Endothelial cell of umbilical vein (primary cell): Measurements from ENCODE around the gene RBM47. TPM values are rescaled to one million over a fixed set of nuclear protein-coding genes. Genes with fewer than 3 reads are reported as not detected.

Experiments
- BruUV-seq: library from RNA; stranded (reverse); fragments of 400-500 nt; replicated peaks from 2 replicates; lab custom pipeline; 2021; lab: Mats Ljungman, UMichigan
- CTCF ChIA-PET: fragments of 300-600, 350-600 bp; sonication (Branson Sonifier 250); formaldehyde crosslinking; loops from one replicate; lab custom pipeline; 2021; ENCODE audit warnings: antibody characterized with exemption, inconsistent platforms; lab: Charles Lee
- POLR2A ChIA-PET: fragments of 300-600, 350-600 bp; sonication (Branson Sonifier 250); formaldehyde crosslinking; loops from one replicate; lab custom pipeline; 2021; ENCODE audit warnings: antibody characterized with exemption, inconsistent platforms; lab: Charles Lee
- DNase-seq: peaks from one replicate; pipeline ENCODE4 v3.0.0-alpha.2; 2011; ENCODE audit warnings: low read depth, low spot score
- FAIRE-seq: peaks from 2 replicates; lab custom pipeline; 2011; peaks lifted over from hg19 to GRCh38; lab: Jason Lieb, UNC
- H2AFZ ChIP-seq: 2 replicates; pipeline ENCODE4 v1.6.0; 2012; ENCODE audit warnings: low read depth, low read length, control low read depth, inconsistent platforms
- H3K27ac ChIP-seq: 2 replicates; pipeline ENCODE4 v1.5.1; 2011; ENCODE audit warnings: low read depth, mild to moderate bottlenecking, control low read depth, low read length, moderate library complexity; ENCODE audit not compliant: insufficient read depth
- H3K27me3 ChIP-seq, 2 experiments: 2 replicates each; pipeline versions ENCODE4 v1.6.0 to v1.6.1; 2011; ENCODE audit warnings: low read length in 2 of 2, mixed read lengths in 1 of 2; ENCODE audit not compliant: control insufficient read depth in 2 of 2, insufficient read depth in 2 of 2
- H3K36me3 ChIP-seq, 2 experiments: 2 replicates in 1 of 2; 3 replicates in 1 of 2; pipeline ENCODE4 v1.5.1; 2011; ENCODE audit warnings: low read length in 2 of 2, mild to moderate bottlenecking in 1 of 2, moderate library complexity in 1 of 2; ENCODE audit not compliant: control insufficient read depth in 2 of 2, insufficient read depth in 2 of 2; ENCODE audit errors: extremely low read depth in 1 of 2
- H3K4me1 ChIP-seq: 3 replicates; pipeline ENCODE4 v1.5.1; 2011; ENCODE audit warnings: mild to moderate bottlenecking, low read length; ENCODE audit not compliant: control insufficient read depth, insufficient read depth; ENCODE audit errors: extremely low read depth
- H3K4me2 ChIP-seq: 2 replicates; pipeline ENCODE4 v1.6.1; 2011; ENCODE audit warnings: low read length, control low read depth, mixed read lengths; ENCODE audit not compliant: insufficient read depth
- H3K4me3 ChIP-seq, 3 experiments: fragments of 200-600 bp in 1 of 3; sonication (generic), shearing (Covaris generic) in 1 of 3; replicated peaks in 1 of 3; 2 replicates each; pipeline ENCODE4 v1.5.1; 2011 to 2016; ENCODE audit warnings: control low read depth in 3 of 3, low read length in 3 of 3, mild to moderate bottlenecking in 2 of 3, inconsistent platforms in 1 of 3, low read depth in 1 of 3, moderate library complexity in 1 of 3; ENCODE audit not compliant: insufficient read depth in 1 of 3
- H3K79me2 ChIP-seq: 2 replicates; pipeline ENCODE4 v1.6.0; 2012; ENCODE audit warnings: low read length, inconsistent platforms; ENCODE audit not compliant: control insufficient read depth, insufficient read depth
- H3K9ac ChIP-seq: replicated peaks from 2 replicates; pipeline ENCODE3; 2011; ENCODE audit warnings: low read length, control low read depth; ENCODE audit not compliant: insufficient read depth; ENCODE audit errors: extremely low read depth
- H3K9me1 ChIP-seq: replicated peaks from 3 replicates; pipeline ENCODE4 v1.6.0; 2011; ENCODE audit warnings: mild to moderate bottlenecking, low read length; ENCODE audit not compliant: control insufficient read depth, insufficient read depth; ENCODE audit errors: extremely low read depth
- H3K9me3 ChIP-seq: replicated peaks from 2 replicates; pipeline ENCODE4 v1.5.1; 2012; ENCODE audit warnings: low read length, inconsistent platforms; ENCODE audit not compliant: control insufficient read depth, insufficient read depth
- H4K20me1 ChIP-seq: replicated peaks from 2 replicates; pipeline ENCODE3; 2011; ENCODE audit warnings: mild to moderate bottlenecking, low read length; ENCODE audit not compliant: control insufficient read depth, insufficient read depth; ENCODE audit errors: extremely low read depth
- EZH2 ChIP-seq: IDR thresholded peaks from 2 replicates; pipeline ENCODE4 v1.6.1; 2012; ENCODE audit warnings: borderline replicate concordance, low read depth, mild to moderate bottlenecking, moderate library complexity, low read length, inconsistent platforms; ENCODE audit not compliant: severe bottlenecking
- FOS ChIP-seq: IDR thresholded peaks from 2 replicates; pipeline ENCODE4 v1.6.1; 2011; ENCODE audit warnings: mild to moderate bottlenecking, low read length, moderate library complexity, borderline replicate concordance; ENCODE audit not compliant: insufficient read depth
- GATA2 ChIP-seq: IDR thresholded peaks from 2 replicates; pipeline ENCODE4 v1.7.0; 2011; ENCODE audit warnings: low read depth, mild to moderate bottlenecking, moderate library complexity, mixed read lengths, low read length; ENCODE audit not compliant: insufficient read length, insufficient read depth
- JUN ChIP-seq: IDR thresholded peaks from 2 replicates; pipeline ENCODE4 v1.6.1; 2011; ENCODE audit warnings: borderline replicate concordance, low read depth; ENCODE audit not compliant: insufficient read length, insufficient read depth
- MYC ChIP-seq: IDR thresholded peaks from one replicate; pipeline ENCODE4 v1.6.1; 2011; ENCODE audit warnings: mild to moderate bottlenecking, low read depth, low read length
- POLR2A ChIP-seq: IDR thresholded peaks from 2 replicates; pipeline ENCODE4 v1.6.1; 2012; ENCODE audit warnings: low read depth, mild to moderate bottlenecking, control low read depth, low read length
- POLR2AphosphoS5 ChIP-seq: IDR thresholded peaks from 2 replicates; pipeline ENCODE4 v1.6.1; 2012; ENCODE audit warnings: low read depth, mild to moderate bottlenecking, control low read depth, low read length, moderate library complexity; ENCODE audit not compliant: insufficient read depth
- dilution Hi-C: fragments of 300-500 bp; cut with MboI; formaldehyde crosslinking; loops from one replicate; pipeline ENCODE4 v1.15.0; 2019; ENCODE audit warnings: low sequenced_read_pairs; ENCODE audit not compliant: extremely low pct_ligation_motif_present
- intact Hi-C: fragments of 100-400 bp; cut with micrococcal nuclease; formaldehyde crosslinking; loops from one replicate; pipeline ENCODE4 v1.10.0; 2022
- polyA plus RNA-seq, 4 experiments: library from polyadenylated mRNA; depleted of rRNA in 3 of 4; stranded (reverse) in 3 of 4; unstranded in 1 of 4; fragments of >200 nt; gene quantifications; 2 replicates each; pipeline versions ENCODE4 v1.2.1 to v1.2.3, GENCODE V29; 2011 to 2012; ENCODE audit warnings: missing spikeins in 1 of 4
- total RNA-seq: library from RNA; stranded (reverse); gene quantifications from 2 replicates; pipeline ENCODE4 v1.2.3, GENCODE V29; 2021
- TF ChIP-seq, protein P1 (sequence below): IDR thresholded peaks from 2 replicates; pipeline ENCODE4 v1.6.1; 2011; ENCODE audit not compliant: insufficient read depth, insufficient read length
- TF ChIP-seq, protein P2 (sequence below), 2 donors: IDR thresholded peaks; 1 replicate in 1 of 2; 2 replicates in 1 of 2; pipeline ENCODE4 v1.5.1; 2011; ENCODE audit warnings: low read length in 2 of 2, mild to moderate bottlenecking in 2 of 2, moderate library complexity in 2 of 2, control low read depth in 1 of 2, inconsistent platforms in 1 of 2, low read depth in 1 of 2; ENCODE audit not compliant: insufficient read depth in 1 of 2; ENCODE audit errors: extremely low read depth in 1 of 2

The RBM47 gene
- total and polyA plus RNA-seq, 2 donors (not counting 3 experiments of a cell fraction or from before 2014, with no cell fraction given) = not detected

DNA sequence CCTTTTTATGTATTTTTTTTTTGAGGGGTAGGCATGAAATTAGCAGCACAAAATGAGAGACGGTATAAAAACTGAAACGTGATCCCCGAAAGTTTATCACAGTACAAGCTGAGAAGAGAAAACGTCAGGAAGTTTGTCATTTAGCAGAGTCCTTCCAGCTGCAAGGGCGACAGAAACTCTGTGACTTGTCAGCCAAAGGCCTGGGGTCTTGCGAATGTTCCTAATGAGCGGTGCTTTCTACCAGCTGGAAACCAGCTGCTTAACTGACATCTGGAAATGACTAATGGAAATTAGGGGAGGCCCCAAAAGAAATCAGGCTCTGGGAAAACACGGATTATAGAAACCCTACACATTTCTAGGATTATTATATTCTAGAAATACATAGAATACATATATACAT lies 228.0 kb downstream of the RBM47 start:
- CTCF ChIA-PET = no interaction called here
- H3K79me2 ChIP-seq = no peaks in the 10 kb centered on the region
- no peak overlapping the region for H3K9ac ChIP-seq
- H3K27me3 ChIP-seq = no peaks in the 10 kb centered on the region
- BruUV-seq = no TSS peak
- TF ChIP-seq, protein P1, sequence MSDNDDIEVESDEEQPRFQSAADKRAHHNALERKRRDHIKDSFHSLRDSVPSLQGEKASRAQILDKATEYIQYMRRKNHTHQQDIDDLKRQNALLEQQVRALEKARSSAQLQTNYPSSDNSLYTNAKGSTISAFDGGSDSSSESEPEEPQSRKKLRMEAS = no peak
- TF ChIP-seq GATA2 = no peak
- dilution Hi-C loops (no loop called here), intact Hi-C loops (no loop called here)
- no peaks in the 10 kb centered on the region for H3K4me1 ChIP-seq
- no peak overlapping the region for H3K4me2 ChIP-seq
- no peak overlapping the region for H3K4me3 ChIP-seq
- H3K9me1 ChIP-seq = no peaks in the 10 kb centered on the region
- H4K20me1 ChIP-seq = no peaks in the 10 kb centered on the region
- no peak overlapping the region for H3K27ac ChIP-seq
- DNase-seq (no peak), FAIRE-seq (no peak)
- POLR2A ChIA-PET = no interaction called here
- no peak overlapping the region for H2AFZ ChIP-seq
- no peaks in the 10 kb centered on the region for H3K36me3 ChIP-seq
- no peaks in the 10 kb centered on the region for H3K9me3 ChIP-seq

DNA sequence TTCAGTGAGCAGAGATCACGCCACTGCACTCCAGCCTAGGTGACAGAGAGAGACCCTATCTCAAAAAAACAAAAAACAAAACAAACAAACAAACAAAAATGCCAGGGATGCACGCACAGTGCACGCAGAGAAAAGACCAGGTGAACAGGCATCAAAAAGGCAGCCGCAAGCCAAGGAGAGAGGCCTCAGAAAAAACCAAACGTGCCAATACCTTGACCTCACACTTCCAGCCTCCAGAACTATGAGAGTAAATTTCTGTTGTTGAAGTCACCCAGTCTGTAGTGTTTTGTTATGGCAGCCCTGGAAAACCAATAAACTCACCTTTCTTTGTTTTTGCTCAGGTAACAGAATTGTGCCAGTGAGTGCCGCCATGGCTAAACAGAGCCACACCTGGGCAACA lies 228.6 kb downstream of the RBM47 start:
- no peaks in the 10 kb centered on the region for H3K36me3 ChIP-seq
- H3K9me1 ChIP-seq = no peaks in the 10 kb centered on the region
- H3K79me2 ChIP-seq = no peaks in the 10 kb centered on the region
- H3K27me3 ChIP-seq = no peaks in the 10 kb centered on the region
- H3K4me3 ChIP-seq = no peak overlapping the region
- intact Hi-C loops = no loop called here
- dilution Hi-C loops = no loop called here
- no peaks in the 10 kb centered on the region for H3K4me1 ChIP-seq
- no peaks in the 10 kb centered on the region for H3K9me3 ChIP-seq
- no peak overlapping the region for H3K4me2 ChIP-seq
- no TSS peak for BruUV-seq
- ChIA-PET POLR2A (no interaction called here), CTCF (no interaction called here)
- TF ChIP-seq POLR2A (no peak), POLR2AphosphoS5 (no peak), MYC (no peak), GATA2 (no peak), JUN (no peak), EZH2 (no peak), FOS (no peak)
- TF ChIP-seq, protein P1 = no peak
- TF ChIP-seq, protein P2, sequence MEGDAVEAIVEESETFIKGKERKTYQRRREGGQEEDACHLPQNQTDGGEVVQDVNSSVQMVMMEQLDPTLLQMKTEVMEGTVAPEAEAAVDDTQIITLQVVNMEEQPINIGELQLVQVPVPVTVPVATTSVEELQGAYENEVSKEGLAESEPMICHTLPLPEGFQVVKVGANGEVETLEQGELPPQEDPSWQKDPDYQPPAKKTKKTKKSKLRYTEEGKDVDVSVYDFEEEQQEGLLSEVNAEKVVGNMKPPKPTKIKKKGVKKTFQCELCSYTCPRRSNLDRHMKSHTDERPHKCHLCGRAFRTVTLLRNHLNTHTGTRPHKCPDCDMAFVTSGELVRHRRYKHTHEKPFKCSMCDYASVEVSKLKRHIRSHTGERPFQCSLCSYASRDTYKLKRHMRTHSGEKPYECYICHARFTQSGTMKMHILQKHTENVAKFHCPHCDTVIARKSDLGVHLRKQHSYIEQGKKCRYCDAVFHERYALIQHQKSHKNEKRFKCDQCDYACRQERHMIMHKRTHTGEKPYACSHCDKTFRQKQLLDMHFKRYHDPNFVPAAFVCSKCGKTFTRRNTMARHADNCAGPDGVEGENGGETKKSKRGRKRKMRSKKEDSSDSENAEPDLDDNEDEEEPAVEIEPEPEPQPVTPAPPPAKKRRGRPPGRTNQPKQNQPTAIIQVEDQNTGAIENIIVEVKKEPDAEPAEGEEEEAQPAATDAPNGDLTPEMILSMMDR (IDR thresholded peaks at IDR 0.05; ENCODE audit: extremely low read depth in 1 of 2, insufficient read depth in 1 of 2, low read depth in 1 of 2, low read length in 2 of 2) = no peak
- H3K9ac ChIP-seq = no peak overlapping the region
- H2AFZ ChIP-seq = no peak overlapping the region
- no peaks in the 10 kb centered on the region for H4K20me1 ChIP-seq
- no peak for FAIRE-seq
- no peak overlapping the region for H3K27ac ChIP-seq
- DNase-seq = no peak
